HG03139 (cell line): ENCODE measurements around the gene ZNF101.
"Not testable (repeated sequence)": the region's sequence is repeated elsewhere in the genome, so short reads cannot be mapped to it uniquely, and the experiment has no call there.

ENCODE experiments used
- ATAC-seq: cut with Tn5 transposase; IDR thresholded peaks from one replicate; pipeline ENCODE4 v1.9.1; 2021; ENCODE audit not compliant: unreplicated experiment

The ZNF101 gene

GRCh38 chr19:19659646-19660245 is 8.9 kb upstream of the ZNF101 start:
- ATAC-seq = no peak

- no peak for ATAC-seq
Measured at GRCh38 chr19:19661141-19661674, 7.4 kb upstream of the ZNF101 start.

- ATAC-seq = peak; percentile 32
Measured at GRCh38 chr19:19661675-19662251, 6.9 kb upstream of the ZNF101 start.

GRCh38 chr19:19662344-19662743 is 6.3 kb upstream of the ZNF101 start:
- no peak for ATAC-seq

- no peak for ATAC-seq
Measured at GRCh38 chr19:19662871-19663255, 5.8 kb upstream of the ZNF101 start.

GRCh38 chr19:19663256-19664120 is 5.2 kb upstream of the ZNF101 start, which contains the start of gene ATP13A1:
Gene ATP13A1, minus strand, starts transcription at chr19:19663676. Its CDS starts 10 bp downstream, at chr19:19663666.
- peak; percentile 60 for ATAC-seq

- not testable (repeated sequence) for ATAC-seq
Measured at GRCh38 chr19:19665420-19665948, 3.2 kb upstream of the ZNF101 start.

- ATAC-seq = no peak
Measured at GRCh38 chr19:19670070-19670551, 1.5 kb downstream of the ZNF101 start.

GRCh38 chr19:19672816-19673215 is 4.2 kb downstream of the ZNF101 start:
- no peak for ATAC-seq

- ATAC-seq = no peak
Measured at GRCh38 chr19:19674315-19674714, 5.7 kb downstream of the ZNF101 start.

- no peak for ATAC-seq
Measured at GRCh38 chr19:19677579-19677978, 8.9 kb downstream of the ZNF101 start.

- no peak for ATAC-seq
Measured at GRCh38 chr19:19679176-19680073, 10.8 kb downstream of the ZNF101 start.

GRCh38 chr19:19686119-19686518 is 17.5 kb downstream of the ZNF101 start:
- ATAC-seq = not testable (repeated sequence)

GRCh38 chr19:19686580-19686979 is 17.9 kb downstream of the ZNF101 start:
- no peak for ATAC-seq

- ATAC-seq = no peak
Measured at GRCh38 chr19:19687090-19687489, 18.5 kb downstream of the ZNF101 start.

- not testable (repeated sequence) for ATAC-seq
Measured at GRCh38 chr19:19689023-19689422, 20.4 kb downstream of the ZNF101 start.

- ATAC-seq = no peak
Measured at GRCh38 chr19:19691683-19692082, 23.0 kb downstream of the ZNF101 start.

- no peak for ATAC-seq
Measured at GRCh38 chr19:19696386-19696785, 27.7 kb downstream of the ZNF101 start.

- ATAC-seq = no peak
Measured at GRCh38 chr19:19697589-19697988, 28.9 kb downstream of the ZNF101 start.

- ATAC-seq = not testable (repeated sequence)
Measured at GRCh38 chr19:19700493-19700892, 31.9 kb downstream of the ZNF101 start.
